GM12801 (cell line): Measurements from ENCODE around the gene MRPL23.

Experiments used
- TF ChIP-seq, protein P1 (sequence below): IDR thresholded peaks from one replicate; pipeline ENCODE4 v1.5.1; 2011; ENCODE audit warnings: control low read depth; ENCODE audit not compliant: insufficient read length; ENCODE audit errors: extremely low read depth

MRPL23 gene

GRCh38 chr11:1918436-1919315, 28.5 kb upstream of the MRPL23 start:
- TF ChIP-seq, protein P1, sequence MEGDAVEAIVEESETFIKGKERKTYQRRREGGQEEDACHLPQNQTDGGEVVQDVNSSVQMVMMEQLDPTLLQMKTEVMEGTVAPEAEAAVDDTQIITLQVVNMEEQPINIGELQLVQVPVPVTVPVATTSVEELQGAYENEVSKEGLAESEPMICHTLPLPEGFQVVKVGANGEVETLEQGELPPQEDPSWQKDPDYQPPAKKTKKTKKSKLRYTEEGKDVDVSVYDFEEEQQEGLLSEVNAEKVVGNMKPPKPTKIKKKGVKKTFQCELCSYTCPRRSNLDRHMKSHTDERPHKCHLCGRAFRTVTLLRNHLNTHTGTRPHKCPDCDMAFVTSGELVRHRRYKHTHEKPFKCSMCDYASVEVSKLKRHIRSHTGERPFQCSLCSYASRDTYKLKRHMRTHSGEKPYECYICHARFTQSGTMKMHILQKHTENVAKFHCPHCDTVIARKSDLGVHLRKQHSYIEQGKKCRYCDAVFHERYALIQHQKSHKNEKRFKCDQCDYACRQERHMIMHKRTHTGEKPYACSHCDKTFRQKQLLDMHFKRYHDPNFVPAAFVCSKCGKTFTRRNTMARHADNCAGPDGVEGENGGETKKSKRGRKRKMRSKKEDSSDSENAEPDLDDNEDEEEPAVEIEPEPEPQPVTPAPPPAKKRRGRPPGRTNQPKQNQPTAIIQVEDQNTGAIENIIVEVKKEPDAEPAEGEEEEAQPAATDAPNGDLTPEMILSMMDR, result no peak

- TF ChIP-seq, protein P1, result no peak
These were observed 27.6 kb upstream of the MRPL23 start, which contains the start of gene TNNT3 for GRCh38 chr11:1919391-1920127. TSS of gene TNNT3 (plus strand) at chr11:1919703. CDS start at chr11:1922875, 3,172 bp downstream.

DNA sequence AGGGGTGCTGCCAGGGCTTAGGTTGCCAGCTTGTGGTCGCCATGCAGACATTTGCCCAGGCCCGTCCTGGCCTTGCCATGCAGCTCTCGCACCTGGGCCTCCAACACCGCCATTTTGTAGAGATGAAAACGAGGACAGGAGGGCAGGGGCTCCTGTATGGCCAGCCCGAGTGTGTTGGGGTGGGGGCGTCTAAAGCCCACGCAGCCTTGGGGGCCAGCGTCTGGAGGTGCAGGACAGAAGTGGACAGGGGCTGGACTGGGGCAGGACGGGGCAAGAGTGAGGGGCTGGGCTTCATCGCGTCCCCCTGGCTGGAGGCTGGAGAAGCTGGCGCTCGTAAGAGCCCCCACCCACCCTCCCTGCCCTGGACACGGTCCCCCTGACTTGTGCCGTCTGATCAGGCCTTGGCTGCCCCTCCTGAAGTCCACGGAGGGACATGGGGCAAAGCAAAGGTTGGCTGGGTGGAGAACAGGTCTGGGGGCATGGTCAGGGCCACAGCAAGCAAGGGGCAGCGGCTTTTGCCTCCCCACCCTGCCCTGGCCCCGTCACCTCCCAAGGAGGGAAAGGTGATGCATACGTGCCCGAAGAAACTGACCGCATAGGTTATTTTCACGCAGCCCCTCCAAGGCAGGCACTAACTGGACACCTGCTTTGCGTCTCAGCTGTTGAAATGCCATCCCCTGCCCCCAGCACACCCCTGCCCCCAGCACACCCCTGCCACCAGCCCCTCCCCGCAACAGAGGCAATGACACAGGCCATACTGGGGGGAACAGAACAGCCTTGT, 26.8 kb upstream of the MRPL23 start:
- TF ChIP-seq, protein P1, result no peak

DNA sequence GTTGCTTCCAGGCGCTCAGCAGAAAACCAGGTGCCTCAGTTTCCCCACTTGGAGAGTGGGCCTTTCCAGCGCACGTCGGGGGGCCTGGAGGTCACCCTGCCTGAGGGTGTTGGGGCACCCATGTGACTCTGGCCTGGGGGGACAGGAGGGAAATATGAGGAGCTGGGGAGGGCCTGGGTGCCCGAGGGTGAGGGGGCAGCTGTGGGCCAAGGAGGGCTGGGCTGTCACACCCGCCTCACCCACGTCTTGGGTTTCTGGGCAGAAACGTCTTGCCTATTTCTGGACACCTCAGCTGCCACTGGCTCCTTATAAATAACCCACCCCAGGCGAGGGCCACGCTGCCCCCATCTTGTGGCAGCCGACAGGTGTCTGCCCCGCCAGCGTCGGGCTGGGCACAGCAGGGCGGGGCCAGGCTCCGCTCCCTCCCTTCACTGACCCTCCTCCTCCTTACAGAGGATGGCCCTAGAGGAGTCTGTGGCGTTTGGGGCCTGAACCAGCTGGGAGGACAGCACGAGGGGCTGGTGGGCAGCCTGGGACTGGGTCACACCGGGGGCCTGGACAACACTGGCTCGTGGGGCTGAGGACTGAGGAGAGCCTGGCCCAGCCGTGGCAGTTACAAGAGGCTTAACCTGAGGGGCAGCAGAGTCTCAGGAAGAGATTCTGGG, 26.1 kb upstream of the MRPL23 start:
- TF ChIP-seq, protein P1, result no peak

GRCh38 chr11:1921574-1922141, 25.5 kb upstream of the MRPL23 start:
- TF ChIP-seq, protein P1, result no peak

DNA sequence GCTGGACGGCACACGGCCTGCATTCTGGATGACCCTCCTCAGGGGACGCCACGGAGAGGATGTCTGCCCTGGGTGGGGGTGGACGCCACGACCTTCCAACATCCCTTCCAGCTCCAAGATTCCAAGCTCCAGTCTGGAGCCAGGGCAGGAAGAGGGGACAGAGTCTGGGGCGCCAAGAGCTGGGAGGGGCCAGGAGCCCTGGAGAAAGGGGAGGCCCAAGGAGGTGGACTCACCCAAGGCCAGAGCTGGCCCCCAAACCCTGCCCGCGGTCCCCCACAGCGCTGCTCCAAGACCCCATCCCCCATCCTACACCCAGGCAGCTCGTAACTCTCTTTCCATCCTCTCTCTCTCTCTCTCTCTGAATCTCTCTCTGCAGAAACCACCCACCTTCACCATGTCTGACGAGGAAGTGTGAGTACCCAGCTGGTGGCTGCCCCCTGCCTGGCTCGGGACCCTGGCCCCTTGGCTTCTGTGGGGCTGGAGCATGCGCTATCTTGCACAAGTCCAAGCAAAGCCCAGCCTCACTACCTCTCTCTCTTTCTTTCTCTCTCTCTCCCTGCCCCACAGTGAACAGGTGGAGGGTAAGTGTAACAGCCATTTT, 24.6 kb upstream of the MRPL23 start:
- TF ChIP-seq, protein P1, result no peak
